HG03139 (cell line): Measurements from ENCODE around the gene HIBCH.
"Not testable (repeated sequence)": the region's sequence is repeated elsewhere in the genome, so short reads cannot be mapped to it uniquely, and the experiment has no call there.

Experiments used
- ATAC-seq: cut with Tn5 transposase; IDR thresholded peaks from one replicate; pipeline ENCODE4 v1.9.1; 2021; ENCODE audit not compliant: unreplicated experiment

Gene HIBCH

GRCh38 chr2:190343536-190344275 is 24.1 kb upstream of the HIBCH start, which contains the start of gene INPP1:
Gene INPP1, plus strand, starts transcription at chr2:190343589. Its CDS starts 16,514 bp downstream, at chr2:190360103.
- ATAC-seq, result peak; percentile 44

- peak; percentile 17 for ATAC-seq
Measured at GRCh38 chr2:190343089-190343535, 23.5 kb upstream of the HIBCH start.

- no peak for ATAC-seq
Measured at GRCh38 chr2:190342611-190343010, 23.0 kb upstream of the HIBCH start.

- no peak for ATAC-seq
Measured at GRCh38 chr2:190340369-190340768, 20.7 kb upstream of the HIBCH start.

- no peak for ATAC-seq
Measured at GRCh38 chr2:190339394-190339793, 19.8 kb upstream of the HIBCH start.

GRCh38 chr2:190338453-190338852 is 18.8 kb upstream of the HIBCH start:
- no peak for ATAC-seq

GRCh38 chr2:190336420-190336819 is 16.8 kb upstream of the HIBCH start:
- ATAC-seq, result no peak

GRCh38 chr2:190335584-190335983 is 16.0 kb upstream of the HIBCH start:
- ATAC-seq, result not testable (repeated sequence)

- ATAC-seq, result no peak
Measured at GRCh38 chr2:190335225-190335559, 15.6 kb upstream of the HIBCH start.

- no peak for ATAC-seq
Measured at GRCh38 chr2:190334479-190335224, 15.0 kb upstream of the HIBCH start.

- no peak for ATAC-seq
Measured at GRCh38 chr2:190333928-190334327, 14.3 kb upstream of the HIBCH start.

- ATAC-seq, result no peak
Measured at GRCh38 chr2:190333395-190333794, 13.8 kb upstream of the HIBCH start.

GRCh38 chr2:190328573-190329147 is 9.0 kb upstream of the HIBCH start:
- no peak for ATAC-seq

- ATAC-seq, result no peak
Measured at GRCh38 chr2:190327867-190328572, 8.4 kb upstream of the HIBCH start.

GRCh38 chr2:190325588-190325987 is 6.0 kb upstream of the HIBCH start:
- ATAC-seq, result no peak

GRCh38 chr2:190323406-190323805 is 3.8 kb upstream of the HIBCH start:
- no peak for ATAC-seq

GRCh38 chr2:190320696-190321095 is 1.1 kb upstream of the HIBCH start:
- no peak for ATAC-seq

GRCh38 chr2:190318931-190319554 is 583 bp downstream of the HIBCH start:
- peak; percentile 26 for ATAC-seq

- ATAC-seq, result no peak
Measured at GRCh38 chr2:190318514-190318913, 1.1 kb downstream of the HIBCH start.

- no peak for ATAC-seq
Measured at GRCh38 chr2:190315273-190315672, 4.4 kb downstream of the HIBCH start.

GRCh38 chr2:190313880-190314279 is 5.7 kb downstream of the HIBCH start:
- no peak for ATAC-seq
